HG02759 (cell line): ENCODE data around the gene PREX1.

Experiments
- ATAC-seq: cut with Tn5 transposase; IDR thresholded peaks from one replicate; pipeline ENCODE4 v1.9.1; 2021; ENCODE audit warnings: mild to moderate bottlenecking, moderate library complexity; ENCODE audit not compliant: unreplicated experiment

PREX1 gene

GRCh38 chr20:48597521-48598302, 230.1 kb downstream of the PREX1 start:
- no peak for ATAC-seq

GRCh38 chr20:48596334-48596898, 231.4 kb downstream of the PREX1 start:
- no peak for ATAC-seq

- no peak for ATAC-seq
Measured at GRCh38 chr20:48595495-48596333, 232.1 kb downstream of the PREX1 start.

- ATAC-seq: no peak
Measured at GRCh38 chr20:48594533-48594932, 233.3 kb downstream of the PREX1 start.

- ATAC-seq: no peak
Measured at GRCh38 chr20:48592107-48592940, 235.5 kb downstream of the PREX1 start.

GRCh38 chr20:48586730-48587129, 241.1 kb downstream of the PREX1 start:
- no peak for ATAC-seq

GRCh38 chr20:48585061-48585870, 242.5 kb downstream of the PREX1 start:
- ATAC-seq: no peak

GRCh38 chr20:48584391-48585060, 243.3 kb downstream of the PREX1 start:
- ATAC-seq: no peak

- ATAC-seq: no peak
Measured at GRCh38 chr20:48583801-48584200, 244.0 kb downstream of the PREX1 start.

GRCh38 chr20:48583171-48583570, 244.6 kb downstream of the PREX1 start:
- no peak for ATAC-seq

GRCh38 chr20:48582673-48582985, 245.2 kb downstream of the PREX1 start:
- no peak for ATAC-seq

- ATAC-seq: no peak
Measured at GRCh38 chr20:48581167-48581566, 246.6 kb downstream of the PREX1 start.

GRCh38 chr20:48578397-48579098, 249.3 kb downstream of the PREX1 start:
- ATAC-seq: no peak

GRCh38 chr20:48577557-48577956, 250.2 kb downstream of the PREX1 start:
- no peak for ATAC-seq

- ATAC-seq: no peak
Measured at GRCh38 chr20:48574383-48574782, 253.4 kb downstream of the PREX1 start.
